H1 (cell line): ENCODE measurements around the gene SLAIN2. TPM values are rescaled to one million over a fixed set of nuclear protein-coding genes. Genes with fewer than 3 reads are reported as not detected.
A peak's percentile ranks its signal among the peaks of the same experiment; 100 is the strongest.

Experiments
- ASH2L ChIP-seq: fragments of 200-600, 300-600 bp; sonication (generic); IDR thresholded peaks from one replicate; pipeline ENCODE4 v1.7.1; 2017; ENCODE audit warnings: low read length
- BRCA1 ChIP-seq: IDR thresholded peaks from 2 replicates; pipeline ENCODE4 v1.6.1; 2012; ENCODE audit warnings: low read depth, low read length, improper control_type of control experiment
- CBX5 ChIP-seq: fragments of 300-800, 300-1000 bp; sonication (generic); IDR thresholded peaks from 2 replicates; pipeline ENCODE4 v1.7.1; 2016; ENCODE audit warnings: antibody characterized with exemption, low read length, low read depth
- CEBPB ChIP-seq: IDR thresholded peaks from 2 replicates; pipeline ENCODE4 v1.6.1; 2012; ENCODE audit warnings: low read depth, low read length
- CHD1 ChIP-seq: IDR thresholded peaks from 2 replicates; pipeline ENCODE4 v1.6.1; 2012; ENCODE audit warnings: low read depth, low read length, improper control_type of control experiment
- CREB1 ChIP-seq: IDR thresholded peaks from 2 replicates; pipeline ENCODE4 v1.6.1; 2012; ENCODE audit warnings: inconsistent platforms
- CTCF ChIP-seq, 3 experiments: IDR thresholded peaks; 1 replicate in 2 of 3; 2 replicates in 1 of 3; pipeline versions ENCODE4 v1.5.1 to v1.6.1; 2011; ENCODE audit warnings: low read length in 3 of 3, mild to moderate bottlenecking in 3 of 3, inconsistent platforms in 2 of 3, low read depth in 1 of 3, moderate library complexity in 1 of 3; ENCODE audit not compliant: insufficient read depth in 1 of 3; ENCODE audit errors: control extremely low read depth in 1 of 3
- EGR1 ChIP-seq: IDR thresholded peaks from 2 replicates; pipeline ENCODE4 v1.6.1; 2011; ENCODE audit warnings: low read depth, low read length, borderline replicate concordance
- EZH2 ChIP-seq: fragments of 200-600 bp; sonication (generic); IDR thresholded peaks from 2 replicates; pipeline ENCODE4 v1.7.1; 2012; ENCODE audit warnings: low read depth, mild to moderate bottlenecking, moderate library complexity, low read length, inconsistent platforms; ENCODE audit not compliant: severe bottlenecking
- FOSL1 ChIP-seq: IDR thresholded peaks from 2 replicates; pipeline ENCODE4 v1.6.1; 2011; ENCODE audit warnings: mild to moderate bottlenecking, low read depth, low read length, moderate library complexity; ENCODE audit not compliant: insufficient read depth
- GTF2F1 ChIP-seq: IDR thresholded peaks from 2 replicates; pipeline ENCODE4 v1.6.1; 2012; ENCODE audit warnings: low read depth, low read length, improper control_type of control experiment, borderline replicate concordance
- HDAC2 ChIP-seq, 2 experiments: fragments of 300-600 bp in 1 of 2; sonication (generic) in 1 of 2; IDR thresholded peaks; 2 replicates each; pipeline ENCODE4 v1.6.1; 2011 to 2012; ENCODE audit warnings: low read depth in 2 of 2, low read length in 2 of 2, mild to moderate bottlenecking in 2 of 2, moderate library complexity in 2 of 2, borderline replicate concordance in 1 of 2, inconsistent platforms in 1 of 2
- JUND ChIP-seq: IDR thresholded peaks from 2 replicates; pipeline ENCODE4 v1.6.1; 2011; ENCODE audit warnings: mild to moderate bottlenecking, improper control_type of control experiment, low read length
- PHF8 ChIP-seq: fragments of 200-600 bp; sonication (generic); conservative IDR thresholded peaks from 2 replicates; pipeline ENCODE4 v1.7.1; 2012; ENCODE audit warnings: low read depth, mild to moderate bottlenecking, inconsistent platforms, low read length, moderate library complexity
- POLR2A ChIP-seq, 2 experiments: IDR thresholded peaks; 1 replicate in 1 of 2; 2 replicates in 1 of 2; pipeline ENCODE4 v1.6.1; 2011; ENCODE audit warnings: low read depth in 2 of 2, low read length in 2 of 2, mild to moderate bottlenecking in 2 of 2; ENCODE audit errors: control extremely low read depth in 1 of 2
- POLR2AphosphoS5 ChIP-seq: IDR thresholded peaks from 2 replicates; pipeline ENCODE4 v1.6.1; 2011; ENCODE audit warnings: low read depth, low read length
- RNF2 ChIP-seq: fragments of 200-900, 300-1000 bp; sonication (generic); IDR thresholded peaks from 2 replicates; pipeline ENCODE4 v1.7.1; 2016; ENCODE audit warnings: borderline replicate concordance, low read depth, mild to moderate bottlenecking, antibody characterized with exemption, low read length; ENCODE audit not compliant: poor library complexity, severe bottlenecking; ENCODE audit errors: missing control alignments
- SIX5 ChIP-seq: IDR thresholded peaks from 2 replicates; pipeline ENCODE4 v1.6.1; 2011; ENCODE audit warnings: mild to moderate bottlenecking, low read depth, low read length
- TAF1 ChIP-seq: IDR thresholded peaks from 2 replicates; pipeline ENCODE4 v1.6.1; 2011; ENCODE audit warnings: mild to moderate bottlenecking, low read depth, low read length
- TBP ChIP-seq: IDR thresholded peaks from 2 replicates; pipeline ENCODE4 v1.6.1; 2011; ENCODE audit warnings: low read depth, low read length, improper control_type of control experiment
- TCF12 ChIP-seq: IDR thresholded peaks from 2 replicates; pipeline ENCODE4 v1.6.1; 2011; ENCODE audit warnings: low read depth, mild to moderate bottlenecking, low read length
- polyA plus RNA-seq, 7 experiments: library from polyadenylated mRNA; depleted of rRNA in 3 of 7; stranded (reverse) in 5 of 7; unstranded in 2 of 7; fragments of >200 nt in 5 of 7; fragments of 200-250 nt in 2 of 7; gene quantifications; 1 replicate in 5 of 7; 2 replicates in 1 of 7; 4 replicates in 1 of 7; pipeline versions ENCODE4 v1.2.1 to v1.2.3, GENCODE V29; 2011 to 2013; ENCODE audit warnings: missing spikeins in 2 of 7, mixed read lengths in 2 of 7
- total RNA-seq: library from RNA; stranded (reverse); fragmentation: NEBNext Ultra II Directional; extraction: Animal tissue kit (Norgen Biotek cat#: 25700); gene quantifications from 2 replicates; pipeline ENCODE4 v1.2.1, GENCODE V29; 2021
- TF ChIP-seq, protein P1 (sequence below): IDR thresholded peaks from 2 replicates; pipeline ENCODE4 v1.6.1; 2011; ENCODE audit warnings: low read depth, mild to moderate bottlenecking, low read length; ENCODE audit not compliant: insufficient read depth

The SLAIN2 gene
- total and polyA plus RNA-seq, 2 of the 8 experiments (the other 6 are each of a cell fraction or from before 2014, with no cell fraction given): 8.2 to 40.0 TPM

DNA sequence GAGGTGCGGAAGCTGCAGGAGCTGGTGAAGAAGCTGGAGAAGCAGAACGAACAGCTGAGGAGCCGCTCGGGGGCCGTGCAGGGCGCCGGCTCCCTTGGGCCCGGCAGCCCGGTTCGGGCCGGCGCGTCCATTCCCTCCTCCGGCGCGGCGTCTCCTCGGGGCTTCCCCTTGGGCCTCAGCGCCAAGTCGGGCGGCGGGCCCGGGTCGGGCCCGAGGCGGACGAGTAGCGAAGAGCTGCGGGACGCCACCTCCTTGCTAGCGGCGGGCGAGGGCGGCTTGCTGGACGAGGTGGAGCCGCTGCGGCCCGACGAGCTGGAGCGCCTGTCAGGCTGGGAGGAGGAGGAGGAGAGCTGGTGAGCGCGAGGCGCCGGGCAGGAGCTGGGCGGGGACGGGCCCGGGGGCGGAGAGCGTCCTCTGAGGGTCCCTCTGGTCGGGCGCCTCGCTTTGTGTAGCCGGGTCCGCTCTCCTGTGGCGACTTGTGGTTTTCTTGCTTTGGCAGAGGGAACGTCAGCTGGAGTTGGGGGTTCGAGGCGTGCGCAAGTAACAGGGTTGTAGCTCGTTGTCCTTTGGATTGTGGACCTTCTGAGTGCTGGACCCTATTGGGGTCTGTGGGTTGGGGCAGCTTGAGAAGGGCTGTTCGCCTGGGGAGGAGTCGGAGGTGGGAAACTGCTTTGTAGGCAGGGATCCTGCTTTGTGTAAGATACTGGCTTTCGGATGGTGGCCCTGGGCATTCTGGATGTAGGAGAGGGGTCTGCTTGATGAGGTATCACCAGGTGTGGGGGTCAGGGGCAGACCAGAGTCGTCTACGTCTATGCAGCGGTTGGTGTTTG, 662 bp downstream of the SLAIN2 start (continued):
- TF ChIP-seq POLR2AphosphoS5 (no peak), TCF12 (no peak), FOSL1 (no peak), TBP (peak; percentile 15; the same call in 1 of the 2 replicates), CREB1 (no peak), ASH2L (peak; percentile 76), PHF8 (peak; percentile 68), RNF2 (no peak), JUND (no peak), POLR2A (IDR thresholded peaks at IDR 0.05; ENCODE audit: control extremely low read depth in 1 of 2, low read depth in 2 of 2, low read length in 2 of 2) (no peak), CHD1 (no peak), GTF2F1 (no peak), BRCA1 (no peak), EZH2 (no peak), SIX5 (no peak), HDAC2 (IDR thresholded peaks at IDR 0.05; ENCODE audit: borderline replicate concordance in 1 of 2, low read depth in 2 of 2, low read length in 2 of 2) (peak in 1 of 2 experiments; percentile 34; a peak in 1 of 4 replicates), CEBPB (no peak), TAF1 (no peak), CBX5 (no peak), CTCF (IDR thresholded peaks at IDR 0.05; ENCODE audit: control extremely low read depth in 1 of 3, insufficient read depth in 1 of 3, low read depth in 1 of 3, low read length in 3 of 3) (no peak), EGR1 (no peak)
- TF ChIP-seq, protein P1, sequence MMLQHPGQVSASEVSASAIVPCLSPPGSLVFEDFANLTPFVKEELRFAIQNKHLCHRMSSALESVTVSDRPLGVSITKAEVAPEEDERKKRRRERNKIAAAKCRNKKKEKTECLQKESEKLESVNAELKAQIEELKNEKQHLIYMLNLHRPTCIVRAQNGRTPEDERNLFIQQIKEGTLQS: no peak
